Stimulated activated naive CD8-positive, alpha-beta T cell treated with anti-CD3 and anti-CD28 coated beads, Interleukin-15, amount 100 ng/mL, for 72 hours (primary cell): ENCODE data around the gene DPYSL4.
A peak's percentile ranks its signal among the peaks of the same experiment; 100 is the strongest.

Source experiments
- ATAC-seq: fragments of 150-1000 bp; cut with Tn5 transposase; 2 replicates; pipeline ENCODE4 v1.10.0; 2021; ENCODE audit warnings: mild to moderate bottlenecking, moderate library complexity
- DNase-seq, 2 donors: peaks; one replicate each; pipeline ENCODE4 v3.0.0; 2021 to 2022
- H3K27ac Mint-ChIP-seq, 2 donors: one replicate each; pipeline ENCODE4 v1.8.0; 2022; ENCODE audit warnings: mild to moderate bottlenecking in 2 of 2, mixed read lengths in 2 of 2, moderate library complexity in 2 of 2
- H3K27me3 Mint-ChIP-seq: one replicate; pipeline ENCODE4 v1.8.0; 2022; ENCODE audit warnings: mixed read lengths
- H3K4me1 Mint-ChIP-seq: one replicate; pipeline ENCODE4 v1.8.0; 2022; ENCODE audit warnings: mild to moderate bottlenecking, mixed read lengths
- H3K4me3 Mint-ChIP-seq, 2 donors: one replicate each; pipeline ENCODE4 v1.8.0; 2022; ENCODE audit warnings: mild to moderate bottlenecking in 2 of 2, mixed read lengths in 2 of 2, moderate library complexity in 1 of 2
- H3K9me3 Mint-ChIP-seq, 2 donors: one replicate each; pipeline ENCODE4 v1.8.0; 2022; ENCODE audit warnings: mixed read lengths in 2 of 2

Gene DPYSL4

DNA sequence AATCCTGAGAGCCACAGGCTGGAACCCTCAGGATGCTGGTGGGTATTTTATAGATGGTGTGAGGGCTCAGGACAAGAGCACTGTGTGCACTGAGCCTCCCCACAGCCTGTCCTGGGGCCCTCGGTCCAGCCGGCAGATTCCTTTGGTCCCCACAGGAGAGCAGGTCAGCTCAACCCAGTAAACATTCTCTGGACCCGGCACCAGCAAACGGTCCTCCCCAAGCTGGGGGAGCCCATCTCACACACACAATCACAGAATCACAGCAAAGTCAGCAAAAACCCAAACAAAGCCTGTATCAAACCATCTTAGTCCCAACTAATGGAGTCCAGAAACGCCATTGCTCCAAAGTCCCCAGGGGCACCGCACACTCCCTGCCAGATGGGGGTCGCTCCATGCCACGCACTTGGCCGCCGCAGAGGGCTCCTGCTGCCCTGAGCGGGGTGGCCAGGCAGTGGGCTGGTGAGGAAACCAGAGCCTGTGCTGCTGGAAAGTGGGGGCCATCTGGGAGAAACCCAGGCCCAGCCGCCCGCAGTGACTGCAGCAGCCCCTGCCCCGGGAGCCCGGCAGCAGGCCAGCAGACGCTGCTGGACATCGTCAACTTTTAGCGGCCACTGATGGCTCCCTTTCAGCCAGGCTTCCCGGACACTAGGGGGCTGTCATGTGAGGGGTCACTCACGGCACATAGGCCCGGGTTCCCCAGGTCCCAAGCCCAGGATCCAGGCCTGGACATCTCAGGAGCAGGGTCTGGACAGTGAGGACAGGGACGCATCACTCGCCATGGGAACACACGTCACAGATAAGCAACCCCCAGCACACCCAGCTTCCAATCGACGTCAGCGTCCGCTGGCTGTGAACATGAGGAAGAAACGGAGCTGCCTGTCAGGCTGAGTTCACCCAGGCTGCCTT is 52.6 kb downstream of the DPYSL4 start:
- H3K27ac Mint-ChIP-seq = no peak overlapping the region
- no peak for DNase-seq
- no peaks in the 10 kb centered on the region for H3K9me3 Mint-ChIP-seq
- H3K27me3 Mint-ChIP-seq = no peaks in the 10 kb centered on the region
- ATAC-seq = no peak
- H3K4me3 Mint-ChIP-seq = no peak overlapping the region
- no peaks in the 10 kb centered on the region for H3K4me1 Mint-ChIP-seq

GRCh38 chr10:132240156-132240555 is 53.4 kb downstream of the DPYSL4 start:
- Mint-ChIP-seq H3K27me3 (no peaks in the 10 kb centered on the region), H3K4me1 (no peaks in the 10 kb centered on the region), H3K9me3 (no peaks in the 10 kb centered on the region), H3K27ac (no peak overlapping the region), H3K4me3 (no peak overlapping the region)
- DNase-seq (no peak), ATAC-seq (no peak)

- peak; percentile 38 for ATAC-seq
Measured at GRCh38 chr10:132240581-132240980, 53.8 kb downstream of the DPYSL4 start.

GRCh38 chr10:132241086-132241485 is 54.3 kb downstream of the DPYSL4 start:
- no peaks in the 10 kb centered on the region for H3K9me3 Mint-ChIP-seq
- ATAC-seq = no peak
- no peaks in the 10 kb centered on the region for H3K4me1 Mint-ChIP-seq
- no peak for DNase-seq
- H3K4me3 Mint-ChIP-seq = no peak overlapping the region
- no peak overlapping the region for H3K27ac Mint-ChIP-seq
- no peaks in the 10 kb centered on the region for H3K27me3 Mint-ChIP-seq

More at GRCh38 chr10:132240581-132240980, 53.8 kb downstream of the DPYSL4 start:
- no peak for DNase-seq
- no peaks in the 10 kb centered on the region for H3K9me3 Mint-ChIP-seq
- no peak overlapping the region for H3K27ac Mint-ChIP-seq
- no peaks in the 10 kb centered on the region for H3K27me3 Mint-ChIP-seq
- no peak overlapping the region for H3K4me3 Mint-ChIP-seq
- no peaks in the 10 kb centered on the region for H3K4me1 Mint-ChIP-seq

GRCh38 chr10:132241496-132241895 is 54.7 kb downstream of the DPYSL4 start:
- no peak overlapping the region for H3K27ac Mint-ChIP-seq
- H3K27me3 Mint-ChIP-seq = no peaks in the 10 kb centered on the region
- H3K4me3 Mint-ChIP-seq = no peak overlapping the region
- ATAC-seq (no peak), DNase-seq (no peak)
- H3K4me1 Mint-ChIP-seq = no peaks in the 10 kb centered on the region
- no peaks in the 10 kb centered on the region for H3K9me3 Mint-ChIP-seq

DNA sequence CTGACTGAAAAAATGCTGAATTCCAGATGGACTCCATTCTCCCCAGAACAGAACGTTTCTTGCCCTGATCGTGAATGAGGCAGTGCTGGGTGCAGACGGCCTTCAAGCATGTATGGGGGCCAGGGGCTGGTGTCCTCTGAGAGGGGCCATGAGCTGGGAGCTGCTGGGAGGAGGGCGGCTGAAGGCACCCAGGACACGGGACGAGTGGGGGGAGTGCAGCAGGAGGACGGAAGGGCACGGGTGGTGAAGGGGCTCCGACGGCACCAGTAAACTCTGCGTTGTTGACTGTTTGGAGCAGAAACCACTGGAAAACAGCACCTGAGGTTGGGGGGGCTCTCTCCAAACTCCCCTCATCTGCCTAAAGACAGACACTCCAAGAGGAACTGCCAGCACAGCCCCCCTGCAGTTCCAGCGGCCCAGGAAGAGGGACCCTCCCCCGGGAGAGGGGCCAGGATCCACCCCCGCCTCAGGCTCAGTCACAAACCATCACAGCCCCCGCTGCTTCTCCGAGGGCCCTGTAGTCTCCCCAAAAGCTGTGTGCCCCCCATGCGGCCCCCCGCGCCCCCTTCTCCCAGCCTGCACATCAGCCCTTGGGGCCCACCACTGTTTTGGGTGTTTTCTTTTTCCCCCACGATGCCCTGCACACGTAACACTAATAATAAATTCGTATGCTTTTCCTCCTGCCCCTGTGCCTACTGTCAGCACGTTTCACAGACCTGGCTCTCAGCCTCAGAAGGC is 55.5 kb downstream of the DPYSL4 start:
- Mint-ChIP-seq H3K4me3 (no peak overlapping the region), H3K4me1 (no peaks in the 10 kb centered on the region), H3K9me3 (no peaks in the 10 kb centered on the region), H3K27me3 (no peaks in the 10 kb centered on the region), H3K27ac (no peak overlapping the region)
- no peak for ATAC-seq
- DNase-seq = no peak

DNA sequence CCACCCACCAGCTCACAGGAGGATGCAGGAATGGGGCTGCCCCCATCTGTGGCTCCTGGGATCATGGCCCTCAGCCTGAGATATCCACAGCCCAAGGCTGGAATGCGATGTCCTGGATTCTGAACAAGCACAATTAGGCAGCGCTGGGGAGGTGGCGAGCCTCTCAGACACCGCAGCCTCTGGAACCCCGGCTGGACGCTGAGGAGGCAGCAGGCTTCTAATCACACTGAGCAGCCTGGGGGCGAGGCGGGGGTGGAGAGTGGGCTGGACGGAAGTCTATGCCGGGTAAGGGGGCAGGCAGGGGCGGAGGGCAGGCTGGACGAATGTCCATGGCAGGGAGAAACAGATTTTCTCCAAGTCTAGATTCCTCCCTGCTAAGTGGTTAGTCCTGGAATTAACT is 56.4 kb downstream of the DPYSL4 start:
- H3K4me3 Mint-ChIP-seq = no peak overlapping the region
- ATAC-seq (no peak), DNase-seq (no peak)
- H3K27me3 Mint-ChIP-seq = no peaks in the 10 kb centered on the region
- H3K9me3 Mint-ChIP-seq = no peaks in the 10 kb centered on the region
- H3K27ac Mint-ChIP-seq = no peak overlapping the region
- no peaks in the 10 kb centered on the region for H3K4me1 Mint-ChIP-seq

DNA sequence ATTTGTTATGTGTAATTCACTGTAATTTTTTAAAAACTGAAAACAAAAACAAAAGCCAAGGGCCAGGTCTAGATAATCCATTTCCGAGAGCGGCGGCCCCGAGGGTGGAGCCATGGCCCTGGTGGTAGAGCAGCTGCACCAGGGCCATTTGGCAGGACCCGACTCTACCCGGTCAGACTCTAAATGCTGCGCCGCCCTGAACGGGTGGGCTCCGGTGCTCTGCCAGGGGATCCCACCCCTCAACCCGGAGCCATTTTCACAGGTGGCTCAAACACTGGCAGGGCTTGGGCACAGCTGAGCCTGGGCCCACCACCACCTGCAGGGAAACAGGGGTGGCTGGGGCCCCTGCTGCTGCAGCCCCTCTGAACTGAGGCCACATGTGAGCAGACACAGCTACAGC is 56.9 kb downstream of the DPYSL4 start:
- H3K27me3 Mint-ChIP-seq = no peaks in the 10 kb centered on the region
- no peak overlapping the region for H3K27ac Mint-ChIP-seq
- ATAC-seq (no peak), DNase-seq (no peak)
- H3K9me3 Mint-ChIP-seq = no peaks in the 10 kb centered on the region
- H3K4me3 Mint-ChIP-seq = no peak overlapping the region
- no peaks in the 10 kb centered on the region for H3K4me1 Mint-ChIP-seq

GRCh38 chr10:132245056-132245455 is 58.3 kb downstream of the DPYSL4 start:
- H3K27ac Mint-ChIP-seq = peak overlapping the region in 1 of 2 donors; percentile 74
- no peak for DNase-seq
- no peaks in the 10 kb centered on the region for H3K4me1 Mint-ChIP-seq
- no peaks in the 10 kb centered on the region for H3K27me3 Mint-ChIP-seq
- H3K9me3 Mint-ChIP-seq = no peaks in the 10 kb centered on the region
- no peak for ATAC-seq
- no peak overlapping the region for H3K4me3 Mint-ChIP-seq

GRCh38 chr10:132246296-132246695 is 59.5 kb downstream of the DPYSL4 start:
- H3K27ac Mint-ChIP-seq = no peak overlapping the region
- no peaks in the 10 kb centered on the region for H3K27me3 Mint-ChIP-seq
- DNase-seq (no peak), ATAC-seq (no peak)
- no peak overlapping the region for H3K4me3 Mint-ChIP-seq
- no peaks in the 10 kb centered on the region for H3K4me1 Mint-ChIP-seq
- H3K9me3 Mint-ChIP-seq = no peaks in the 10 kb centered on the region

DNA sequence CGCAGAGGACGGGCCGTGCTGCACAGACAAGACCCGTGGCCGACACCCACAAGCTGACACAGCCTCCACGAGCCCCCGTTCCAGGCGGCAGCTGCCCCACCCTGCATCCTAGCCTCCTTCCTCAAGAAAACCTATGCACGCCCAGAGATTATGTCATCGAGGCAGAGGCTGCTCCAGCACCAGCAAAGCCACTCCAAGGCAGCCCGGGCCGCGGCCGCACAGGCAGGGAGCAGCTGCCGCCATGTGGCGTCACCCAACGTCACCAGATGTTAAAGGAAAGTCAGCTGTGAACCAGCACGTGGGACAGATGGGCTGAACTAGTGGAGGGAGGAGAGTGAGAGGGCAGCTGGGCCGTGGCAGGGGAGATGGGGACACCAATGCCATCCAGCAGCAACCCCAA is 61.2 kb downstream of the DPYSL4 start:
- DNase-seq (no peak), ATAC-seq (no peak)
- Mint-ChIP-seq H3K9me3 (no peaks in the 10 kb centered on the region), H3K4me1 (no peaks in the 10 kb centered on the region), H3K27me3 (no peaks in the 10 kb centered on the region), H3K27ac (no peak overlapping the region), H3K4me3 (peak overlapping the region in 1 of 2 donors; percentile 26)

DNA sequence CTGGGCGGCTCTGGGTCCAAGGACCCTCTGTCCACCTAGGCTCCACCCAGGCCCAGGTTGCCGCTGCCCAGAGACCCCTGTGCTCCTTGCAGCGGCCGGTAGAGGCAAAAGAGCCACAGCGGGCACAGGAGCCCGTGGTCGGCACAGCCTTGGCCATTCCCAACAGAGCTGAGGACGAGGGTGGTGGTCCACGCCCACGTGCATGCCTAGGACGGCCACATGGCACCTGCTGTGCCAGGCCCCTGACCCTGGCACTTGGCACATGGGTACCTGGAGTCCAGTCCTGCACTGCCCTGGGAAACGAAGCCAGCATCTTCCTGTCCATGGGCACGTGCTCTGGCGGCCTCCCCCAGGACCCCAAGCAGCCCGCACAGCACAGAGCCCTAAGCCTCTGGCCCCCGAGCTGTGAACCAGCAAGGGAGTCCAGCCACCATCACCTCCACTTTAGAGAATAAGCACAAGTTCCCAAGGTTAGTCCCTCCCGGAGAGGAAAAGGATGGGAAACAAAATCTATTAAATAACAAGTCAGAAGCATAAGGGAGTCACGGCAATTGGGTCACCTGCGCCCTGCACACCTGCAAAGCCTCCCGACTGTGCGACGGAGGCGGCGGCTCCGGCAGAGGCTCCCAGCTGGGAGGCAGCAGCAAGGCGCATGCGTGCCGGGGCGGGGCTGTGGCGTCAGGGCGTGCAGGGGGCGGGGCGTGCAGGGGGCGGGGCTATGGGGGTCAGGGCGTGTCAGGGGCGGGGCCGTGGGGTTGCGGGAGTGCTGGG is 61.9 kb downstream of the DPYSL4 start:
- H3K27me3 Mint-ChIP-seq = no peaks in the 10 kb centered on the region
- no peaks in the 10 kb centered on the region for H3K9me3 Mint-ChIP-seq
- DNase-seq (peak; percentile 50 to 52), ATAC-seq (peak; percentile 40)
- H3K4me1 Mint-ChIP-seq = no peaks in the 10 kb centered on the region
- H3K4me3 Mint-ChIP-seq = peak overlapping the region; percentile 44 to 54
- H3K27ac Mint-ChIP-seq = peak overlapping the region in 1 of 2 donors; percentile 67

DNA sequence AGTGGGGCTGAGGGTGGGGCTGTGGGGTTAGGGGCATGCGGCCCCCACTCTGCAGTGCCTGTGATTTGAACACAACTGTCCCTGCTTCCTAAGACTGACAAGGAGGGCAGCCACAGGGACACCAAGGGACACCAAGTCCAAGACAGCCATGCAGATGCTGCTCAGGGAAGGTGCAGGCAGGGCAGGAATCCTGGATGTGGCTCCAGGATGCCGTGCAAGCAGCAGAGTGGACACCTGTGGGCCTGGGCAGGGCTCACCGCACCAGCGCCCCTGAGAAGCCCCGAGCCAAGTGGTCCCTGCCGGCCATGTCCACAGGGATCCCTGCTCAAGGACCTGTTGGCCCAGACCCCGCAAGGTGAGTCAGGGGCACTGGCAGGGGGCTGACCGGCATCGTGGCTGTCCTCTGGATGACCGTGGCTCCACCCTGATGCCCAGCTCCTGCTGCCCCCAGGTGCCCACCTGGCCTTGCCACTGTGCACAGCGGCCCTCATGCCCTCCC is 62.5 kb downstream of the DPYSL4 start:
- no peaks in the 10 kb centered on the region for H3K9me3 Mint-ChIP-seq
- no peaks in the 10 kb centered on the region for H3K27me3 Mint-ChIP-seq
- no peak overlapping the region for H3K27ac Mint-ChIP-seq
- no peak overlapping the region for H3K4me3 Mint-ChIP-seq
- ATAC-seq (peak; percentile 6), DNase-seq (no peak)
- H3K4me1 Mint-ChIP-seq = no peaks in the 10 kb centered on the region

DNA sequence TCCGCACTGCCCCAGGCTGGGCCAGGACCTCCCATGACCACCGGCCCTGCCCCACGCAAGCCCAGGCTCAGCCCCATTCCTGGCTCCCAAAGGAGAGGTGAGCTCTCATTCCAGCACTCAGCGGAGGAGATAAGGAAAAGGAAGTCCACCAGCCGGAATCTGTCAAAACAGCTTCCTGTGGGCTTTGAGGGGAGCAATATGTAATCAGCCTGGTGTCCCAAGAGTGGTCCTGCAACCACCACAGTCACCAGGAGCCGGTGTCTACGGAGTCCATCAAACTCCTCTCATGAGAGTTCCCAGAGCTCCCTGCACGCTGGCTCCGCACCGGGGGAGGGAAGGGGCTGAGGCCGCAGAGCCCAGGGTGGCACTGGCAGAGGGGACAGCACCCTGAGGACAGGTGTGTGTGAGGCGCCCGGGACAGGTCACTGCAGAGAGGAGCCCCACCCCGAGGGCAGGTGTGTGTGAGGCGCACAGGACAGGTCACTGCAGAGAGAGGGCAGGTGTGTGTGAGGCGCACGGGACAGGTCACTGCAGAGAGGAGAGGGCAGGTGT is 63.2 kb downstream of the DPYSL4 start:
- Mint-ChIP-seq H3K4me1 (no peaks in the 10 kb centered on the region), H3K27me3 (no peaks in the 10 kb centered on the region), H3K27ac (no peak overlapping the region), H3K4me3 (no peak overlapping the region), H3K9me3 (no peaks in the 10 kb centered on the region)
- DNase-seq (no peak), ATAC-seq (no peak)
